Left ventricle myocardium inferior (tissue), 1 donor: ENCODE data around the gene OSBPL3. TPM values are rescaled to one million over a fixed set of nuclear protein-coding genes. Genes with fewer than 3 reads are reported as not detected.

Experiments used
- DNase-seq: peaks from one replicate; pipeline ENCODE4 v3.0.0-alpha.2; 2020
- H3K27ac ChIP-seq: fragments of 200-600 bp; replicated peaks from 2 replicates; pipeline ENCODE4 v1.8.0; 2021
- H3K27me3 ChIP-seq: fragments of 200-600 bp; 2 replicates; pipeline ENCODE4 v1.8.0; 2021; ENCODE audit warnings: low read depth
- H3K36me3 ChIP-seq: fragments of 200-600 bp; 2 replicates; pipeline ENCODE4 v1.8.0; 2021
- H3K4me1 ChIP-seq: fragments of 200-600 bp; 2 replicates; pipeline ENCODE4 v1.8.0; 2021
- H3K4me3 ChIP-seq: fragments of 200-600 bp; 2 replicates; pipeline ENCODE4 v1.8.0; 2021; ENCODE audit warnings: mild to moderate bottlenecking, moderate library complexity
- H3K9me3 ChIP-seq: fragments of 200-600 bp; replicated peaks from 2 replicates; pipeline ENCODE4 v1.8.0; 2021
- CTCF ChIP-seq: fragments of 200-600 bp; IDR thresholded peaks from 2 replicates; pipeline ENCODE4 v1.8.0; 2021; ENCODE audit warnings: antibody characterized with exemption, mild to moderate bottlenecking, borderline replicate concordance
- intact Hi-C: fragments of 100-400 bp; cut with micrococcal nuclease; formaldehyde crosslinking; loops from one replicate; pipeline ENCODE4 v1.11.0; 2022
- total RNA-seq: library from RNA; stranded (reverse); fragmentation: NEBNext Ultra II Directional; extraction: Animal tissue kit (Norgen Biotek cat#: 25700); gene quantifications from one replicate; pipeline ENCODE4 v1.2.1, GENCODE V29; 2021
- donor health status: DM: no; HTN: yes; CAD: no; lungs with severe emphysema.

Gene OSBPL3
- total RNA-seq, 1 donor from 2014 or later, result 4.3 TPM

- H3K36me3 ChIP-seq, result no peaks in the 10 kb centered on the region
- no peak overlapping the region for H3K27ac ChIP-seq
- TF ChIP-seq CTCF, result no peak
- no peaks in the 10 kb centered on the region for H3K4me1 ChIP-seq
- no peak for DNase-seq
- H3K9me3 ChIP-seq, result no peaks in the 10 kb centered on the region
- no peak overlapping the region for H3K4me3 ChIP-seq
- intact Hi-C loops, result no loop called here
- H3K27me3 ChIP-seq, result no peaks in the 10 kb centered on the region
Measured at GRCh38 chr7:24952464-24952863, 27.5 kb downstream of the OSBPL3 start.

- TF ChIP-seq CTCF, result no peak
- no peaks in the 10 kb centered on the region for H3K4me1 ChIP-seq
- no peaks in the 10 kb centered on the region for H3K36me3 ChIP-seq
- no peaks in the 10 kb centered on the region for H3K27me3 ChIP-seq
- no peak overlapping the region for H3K27ac ChIP-seq
- no peak overlapping the region for H3K4me3 ChIP-seq
- no peak for DNase-seq
- H3K9me3 ChIP-seq, result no peaks in the 10 kb centered on the region
- intact Hi-C loops, result no loop called here
Measured at GRCh38 chr7:24951441-24951980, 28.5 kb downstream of the OSBPL3 start.

DNA sequence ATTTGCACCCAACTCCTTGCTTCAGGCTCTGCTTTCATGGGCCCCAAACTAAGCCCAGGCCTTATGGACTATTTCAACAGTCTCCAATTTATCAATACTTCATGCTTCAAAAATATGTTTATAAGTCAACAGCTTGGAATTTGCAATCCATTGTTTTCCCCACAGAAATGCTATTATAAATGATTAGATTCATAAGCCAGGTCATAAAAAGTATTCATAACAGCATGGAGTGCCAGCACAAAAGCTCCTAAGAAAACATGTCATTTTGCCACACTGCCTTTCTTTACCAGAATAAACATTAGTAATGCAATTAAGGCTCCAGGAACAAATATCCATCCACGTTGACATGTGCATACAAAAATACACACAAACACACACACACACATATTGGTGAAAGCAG, 30.1 kb downstream of the OSBPL3 start:
- TF ChIP-seq CTCF, result no peak
- Histone ChIP-seq H3K4me1 (no peaks in the 10 kb centered on the region), H3K9me3 (no peaks in the 10 kb centered on the region), H3K27me3 (no peaks in the 10 kb centered on the region), H3K27ac (no peak overlapping the region), H3K36me3 (no peaks in the 10 kb centered on the region), H3K4me3 (no peak overlapping the region)
- intact Hi-C loops, result no loop called here
- no peak for DNase-seq

DNA sequence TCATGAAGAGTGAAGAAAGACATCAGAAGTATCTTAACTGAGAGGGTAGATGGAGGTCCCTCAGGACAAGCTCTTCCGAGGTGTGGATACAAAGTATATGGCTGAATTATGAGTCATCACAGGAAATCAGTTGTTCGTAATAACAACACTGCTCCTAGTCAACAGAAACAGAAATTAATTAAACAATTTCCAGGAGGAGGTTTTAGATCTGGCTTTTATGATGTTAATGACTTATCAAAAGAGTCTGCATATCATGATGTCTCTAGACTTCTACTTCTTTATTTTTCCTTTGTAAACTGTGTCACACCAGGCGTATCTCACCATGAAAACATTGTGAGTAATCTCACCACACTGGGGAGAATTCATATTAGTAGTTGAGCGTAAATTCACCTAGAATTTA, 31.2 kb downstream of the OSBPL3 start:
- no peak for DNase-seq
- Histone ChIP-seq H3K27ac (no peak overlapping the region), H3K4me1 (no peaks in the 10 kb centered on the region), H3K36me3 (no peaks in the 10 kb centered on the region), H3K27me3 (no peaks in the 10 kb centered on the region), H3K9me3 (no peaks in the 10 kb centered on the region), H3K4me3 (no peak overlapping the region)
- intact Hi-C loops, result no loop called here
- TF ChIP-seq CTCF, result no peak

- Histone ChIP-seq H3K9me3 (no peaks in the 10 kb centered on the region), H3K27ac (no peak overlapping the region), H3K36me3 (no peaks in the 10 kb centered on the region), H3K27me3 (no peaks in the 10 kb centered on the region), H3K4me1 (no peaks in the 10 kb centered on the region), H3K4me3 (no peak overlapping the region)
- DNase-seq, result no peak
- TF ChIP-seq CTCF, result no peak
- intact Hi-C loops, result no loop called here
Measured at GRCh38 chr7:24946467-24946866, 33.5 kb downstream of the OSBPL3 start.
